Activated T-cell treated with anti-CD3 and anti-CD28 coated beads for 1 hour (primary cell): ENCODE data around the gene CFAP47.
"Not testable (repeated sequence)": the region's sequence is repeated elsewhere in the genome, so short reads cannot be mapped to it uniquely, and the experiment has no call there.

ENCODE experiments used
- DNase-seq: peaks from one replicate; pipeline ENCODE4 v3.0.0-alpha.2; 2020; ENCODE audit warnings: low read depth

Gene CFAP47, protein sequence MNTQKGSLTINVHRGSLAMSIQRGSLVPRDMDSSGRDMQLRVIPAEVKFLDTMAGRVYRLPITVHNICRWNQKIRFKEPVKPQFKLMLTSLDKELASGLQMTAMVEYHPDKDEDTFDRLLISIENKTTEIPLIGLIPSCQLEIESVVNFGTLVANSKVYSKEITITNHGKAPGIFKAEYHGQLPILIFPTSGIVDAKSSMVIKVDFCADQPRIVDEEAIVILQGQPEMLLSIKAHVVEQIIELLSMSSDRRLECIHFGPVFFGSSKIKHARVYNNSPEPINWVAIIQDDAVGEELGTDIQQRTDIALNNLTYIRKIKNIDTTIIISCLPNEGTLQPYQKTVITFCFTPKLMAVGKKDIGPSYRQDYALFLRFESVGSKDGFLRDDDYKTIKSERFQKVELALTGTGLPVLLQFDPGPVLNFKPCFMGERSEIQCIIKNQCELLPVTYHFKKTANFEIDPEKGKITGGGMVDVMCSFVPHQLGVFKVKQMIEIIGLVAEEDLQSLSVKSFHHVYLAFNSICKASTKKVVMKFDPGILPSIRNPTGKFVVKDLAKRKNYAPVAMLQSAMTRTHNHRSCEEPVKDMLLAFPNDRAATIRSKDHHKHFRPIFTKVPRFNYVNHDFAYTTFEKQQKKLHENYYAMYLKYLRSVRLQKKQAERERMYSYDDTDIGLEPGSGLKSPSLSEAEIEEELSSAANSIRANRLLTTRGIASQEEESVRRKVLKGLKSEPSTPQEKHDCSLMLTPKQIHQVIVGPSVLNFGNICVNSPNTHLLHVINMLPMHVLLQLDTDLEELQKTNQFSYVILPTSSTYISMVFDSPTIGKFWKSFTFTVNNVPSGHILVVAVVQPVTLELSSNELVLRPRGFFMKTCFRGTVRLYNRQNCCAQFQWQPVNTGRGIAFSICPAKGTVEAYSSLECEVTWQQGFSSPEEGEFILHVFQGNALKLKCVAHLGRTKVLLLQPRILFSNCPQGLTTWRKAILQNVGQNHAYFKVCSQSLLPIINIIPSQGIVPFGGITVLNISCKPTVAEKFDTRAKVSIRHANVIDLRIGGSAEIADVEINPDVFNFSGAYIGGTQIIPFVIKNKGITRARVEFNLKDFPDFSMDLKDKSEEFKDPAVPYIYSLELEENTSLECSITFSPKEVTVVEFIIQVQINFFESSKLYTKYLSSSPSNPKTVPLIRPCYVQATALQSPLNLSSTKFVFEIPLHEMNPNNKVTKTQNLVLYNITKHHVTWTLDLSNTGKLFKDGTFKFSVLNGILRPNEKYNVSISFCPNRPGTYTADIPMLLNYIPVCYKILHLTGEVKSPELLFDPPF (N-terminal part only)

DNA sequence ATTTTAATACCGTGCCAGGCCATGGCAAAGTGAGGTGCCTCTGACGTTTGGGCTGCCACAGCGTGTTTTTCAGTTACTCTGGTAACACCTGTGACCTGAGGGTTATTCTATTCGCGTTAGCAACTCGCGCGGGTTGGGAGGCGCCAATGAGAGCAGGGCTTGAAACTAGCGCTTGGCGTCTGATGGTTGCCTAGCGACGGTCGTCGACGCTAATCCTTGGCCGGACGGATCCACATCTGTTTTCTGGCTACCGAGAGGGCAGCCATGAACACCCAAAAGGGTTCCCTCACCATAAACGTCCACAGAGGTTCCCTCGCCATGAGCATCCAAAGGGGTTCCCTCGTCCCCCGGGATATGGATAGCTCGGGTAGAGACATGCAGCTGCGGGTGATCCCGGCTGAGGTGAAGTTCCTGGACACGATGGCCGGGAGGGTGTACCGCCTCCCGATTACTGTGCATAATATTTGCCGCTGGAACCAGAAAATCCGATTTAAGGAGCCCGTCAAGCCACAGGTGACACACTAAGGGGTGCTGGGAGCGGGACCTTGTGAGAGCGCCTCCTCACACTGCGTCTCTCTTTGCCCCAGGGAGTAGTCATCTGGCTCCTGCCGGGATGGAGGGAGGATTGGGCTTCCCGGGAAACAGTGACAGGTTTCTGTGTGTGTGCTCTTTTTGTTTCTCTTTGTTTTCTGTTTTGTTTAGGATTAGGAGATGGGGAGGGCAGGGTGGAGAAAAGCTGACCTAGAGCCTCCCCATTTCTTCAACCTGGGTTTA lies at the start of gene CFAP47:
Gene CFAP47 (plus strand): TSS at position 199 of the 774 bp plus-strand sequence. CDS start 66 bp downstream, at position 265.
- no peak for DNase-seq

DNA sequence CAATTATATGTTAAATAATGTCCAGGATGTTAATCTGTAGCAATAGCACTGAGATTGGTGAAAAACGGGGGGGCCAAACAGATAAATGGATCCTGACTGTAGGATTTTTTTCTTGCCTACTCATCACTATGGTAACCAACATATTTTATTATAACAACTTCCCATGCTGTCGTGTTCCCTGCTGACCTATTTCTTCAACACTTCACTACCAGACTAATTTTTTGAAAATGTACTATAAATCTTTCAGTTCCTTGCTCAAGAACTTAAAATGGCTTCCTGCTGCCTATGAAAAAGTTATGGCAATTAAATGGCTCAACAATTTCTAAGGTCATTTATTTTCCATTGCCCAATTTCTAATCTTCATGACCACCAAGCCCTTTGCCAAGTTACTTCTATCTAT lies 38.9 kb upstream of the CFAP47 start:
- DNase-seq = no peak

DNA sequence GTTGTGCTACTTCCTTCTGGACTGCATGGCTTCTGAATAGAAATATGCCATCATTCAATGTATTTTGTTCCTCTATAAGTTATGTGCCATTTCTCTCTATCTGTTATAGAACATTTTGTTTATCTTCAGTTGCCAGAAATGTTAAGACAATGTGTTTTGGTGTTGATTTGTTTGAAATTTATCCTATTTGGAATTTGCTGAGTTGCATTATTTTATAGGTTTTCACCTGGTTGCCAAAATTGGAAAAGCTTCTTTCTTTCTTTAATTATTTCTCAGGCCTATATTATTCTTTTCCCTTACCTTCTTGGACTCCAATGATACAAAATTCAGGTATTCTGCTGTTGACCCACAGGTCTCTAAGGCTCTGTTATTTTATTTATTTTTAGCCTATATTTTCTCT lies 33.4 kb upstream of the CFAP47 start:
- DNase-seq = no peak

DNA sequence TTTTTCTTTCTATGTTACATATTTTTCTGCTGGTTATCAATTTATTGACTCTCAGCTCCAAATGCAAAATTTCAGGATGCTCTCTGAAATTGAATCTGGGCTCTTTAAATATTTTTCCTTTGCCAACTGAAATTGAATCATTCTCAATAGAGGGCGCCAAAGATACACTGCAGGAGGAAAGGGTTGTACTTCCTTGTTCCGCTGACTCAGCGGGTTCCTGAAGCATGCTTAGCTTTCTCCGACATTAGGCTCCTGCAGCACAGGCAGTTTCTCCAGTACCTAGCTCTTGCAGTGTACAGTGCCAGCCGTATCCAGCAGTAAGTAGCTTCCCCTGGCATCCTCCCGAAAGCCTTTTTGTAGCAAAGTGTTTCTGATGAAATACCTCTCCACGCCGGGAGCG lies 28.8 kb upstream of the CFAP47 start:
- no peak for DNase-seq

DNA sequence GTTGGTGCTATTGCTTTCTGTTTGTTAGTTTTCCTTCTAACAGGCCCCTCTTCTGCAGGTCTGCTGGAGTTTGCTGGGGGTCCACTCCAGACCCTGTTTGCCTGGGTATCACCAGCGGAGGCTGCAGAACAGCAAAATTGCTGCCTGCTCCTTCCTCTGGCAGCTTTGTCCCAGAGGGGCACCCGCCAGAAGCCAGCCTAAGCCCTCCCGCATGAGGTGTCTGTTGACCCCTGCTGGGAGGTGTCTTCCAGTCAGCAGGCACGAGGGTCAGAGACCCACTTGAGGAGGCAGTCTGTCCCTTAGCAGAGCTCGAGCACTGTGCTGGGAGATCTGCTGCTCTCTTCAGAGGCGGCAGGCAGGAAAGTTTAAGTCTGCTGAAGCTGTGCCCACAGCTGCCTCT lies 67.3 kb downstream of the CFAP47 start:
- DNase-seq = not testable (repeated sequence)

DNA sequence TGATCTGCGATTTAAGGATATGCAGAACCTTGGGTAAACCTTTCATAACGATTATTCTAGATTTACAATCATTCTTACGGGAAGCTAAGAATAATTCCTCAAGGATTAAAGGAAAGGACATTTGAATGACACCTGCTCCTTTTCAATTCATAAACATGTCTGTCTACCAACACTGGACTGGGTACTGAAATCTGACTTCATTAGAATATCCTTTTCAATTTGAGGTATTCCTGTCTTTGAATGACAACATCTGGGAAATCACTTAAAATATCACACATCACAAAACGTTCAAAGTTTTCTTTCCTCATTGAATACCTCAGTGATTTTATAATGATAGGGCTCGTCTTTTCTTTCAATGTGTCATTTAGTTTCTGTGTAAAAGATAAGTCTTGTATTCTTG lies 87.7 kb downstream of the CFAP47 start:
- no peak for DNase-seq

DNA sequence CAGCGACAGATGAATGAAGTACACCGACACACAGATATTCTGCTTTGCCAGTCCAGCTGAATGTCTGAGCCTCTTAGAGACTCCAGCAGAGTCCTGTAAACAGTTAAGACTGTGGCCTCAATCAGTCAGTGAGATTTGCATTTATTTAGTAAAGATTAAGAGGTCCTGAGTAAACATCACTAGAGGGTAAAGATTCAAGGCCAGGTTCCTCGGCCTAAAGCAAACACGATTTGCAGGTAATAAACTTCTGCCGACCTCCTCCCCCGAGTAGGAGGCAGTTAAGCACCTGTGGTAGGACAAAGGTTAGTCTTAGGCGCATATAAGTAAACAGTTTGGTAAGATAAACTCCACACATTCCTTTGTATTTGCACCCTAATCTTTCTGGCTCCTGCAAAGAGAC lies 99.6 kb downstream of the CFAP47 start:
- no peak for DNase-seq

DNA sequence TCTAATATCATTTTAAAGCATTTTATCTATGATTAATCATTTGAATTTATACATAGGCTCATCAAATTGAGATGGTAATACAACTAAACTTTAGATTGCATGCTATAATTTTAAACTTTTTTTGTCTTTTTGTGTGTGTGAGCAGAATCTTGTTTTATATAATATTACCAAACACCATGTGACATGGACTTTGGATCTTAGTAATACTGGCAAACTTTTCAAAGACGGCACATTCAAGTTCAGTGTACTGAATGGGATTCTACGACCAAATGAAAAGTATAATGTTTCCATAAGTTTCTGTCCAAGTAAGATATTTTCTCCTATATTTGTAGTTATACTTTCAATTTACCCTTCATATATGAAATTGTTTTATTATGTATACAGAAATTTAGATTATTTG lies 116.0 kb downstream of the CFAP47 start:
- no peak for DNase-seq

DNA sequence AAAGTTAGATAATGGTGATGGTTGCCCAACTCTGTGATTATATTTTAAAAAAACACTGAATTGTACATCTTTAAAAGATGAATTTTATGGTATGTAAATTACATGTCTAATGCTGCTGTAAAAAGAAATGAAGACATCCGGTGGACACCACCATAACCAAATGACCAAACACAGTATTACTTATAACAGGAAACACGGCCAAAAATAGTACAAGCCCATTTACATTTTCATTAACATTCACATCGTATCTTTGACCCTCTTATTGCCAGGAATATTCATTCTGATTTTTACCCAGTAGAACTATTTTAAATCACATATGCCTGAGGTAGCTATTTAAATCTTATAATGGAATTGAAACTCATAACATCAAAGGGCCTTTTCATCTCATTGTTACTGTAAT lies 143.2 kb downstream of the CFAP47 start:
- DNase-seq = no peak

DNA sequence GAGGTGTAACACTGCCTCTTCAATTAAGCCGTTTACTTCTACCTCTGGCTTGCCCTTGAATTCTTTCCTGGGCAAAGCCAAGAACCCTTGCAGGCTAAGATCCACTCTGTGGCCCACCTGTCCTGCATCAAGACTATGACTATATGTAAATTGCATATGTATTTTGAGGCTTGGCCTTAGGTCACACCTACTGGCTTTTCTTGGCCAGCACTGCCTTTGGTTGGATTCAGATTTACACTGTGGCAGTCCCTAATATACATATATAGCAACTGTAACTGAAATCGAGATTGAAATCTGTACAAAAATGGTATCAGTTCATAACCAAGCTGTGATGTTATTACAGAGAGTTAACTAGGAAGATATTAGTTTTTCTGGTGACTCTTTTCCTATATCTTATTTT lies 151.5 kb downstream of the CFAP47 start:
- DNase-seq = no peak

DNA sequence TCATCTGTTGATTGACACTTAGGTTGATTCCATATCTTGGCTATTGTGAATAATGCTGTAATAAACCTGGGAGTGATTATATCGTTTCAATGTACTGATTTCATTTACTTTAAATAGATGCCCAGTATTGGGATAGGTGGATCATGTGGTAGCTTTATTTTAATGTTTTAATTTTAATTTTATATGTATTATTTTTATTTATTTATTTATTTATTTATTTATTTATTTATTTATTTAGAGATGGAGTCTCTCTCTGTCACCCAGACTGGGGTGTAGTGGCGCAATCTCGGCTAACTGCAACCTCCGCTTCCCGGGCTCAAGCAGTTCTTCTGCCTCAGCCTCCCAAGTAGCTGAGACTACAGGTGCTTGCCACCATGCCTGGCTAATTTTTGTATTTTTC lies 155.5 kb downstream of the CFAP47 start:
- not testable (repeated sequence) for DNase-seq

DNA sequence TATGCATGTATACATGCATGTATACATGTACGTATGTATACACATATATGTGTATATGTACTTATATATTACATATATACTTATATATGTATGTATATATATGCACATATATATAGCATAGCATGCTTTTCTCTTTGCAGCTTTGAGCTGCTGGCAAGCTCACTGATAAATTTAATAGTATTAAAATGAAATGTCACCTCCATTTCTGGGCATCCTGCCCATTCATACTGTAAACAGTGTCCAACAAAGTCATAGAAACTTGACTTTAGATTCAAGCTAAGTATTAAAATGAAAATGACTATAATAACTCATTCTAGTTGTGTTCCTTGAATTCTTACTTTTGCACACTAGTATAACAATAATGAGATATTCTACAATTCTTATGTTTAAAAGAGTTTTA lies 163.7 kb downstream of the CFAP47 start:
- no peak for DNase-seq

DNA sequence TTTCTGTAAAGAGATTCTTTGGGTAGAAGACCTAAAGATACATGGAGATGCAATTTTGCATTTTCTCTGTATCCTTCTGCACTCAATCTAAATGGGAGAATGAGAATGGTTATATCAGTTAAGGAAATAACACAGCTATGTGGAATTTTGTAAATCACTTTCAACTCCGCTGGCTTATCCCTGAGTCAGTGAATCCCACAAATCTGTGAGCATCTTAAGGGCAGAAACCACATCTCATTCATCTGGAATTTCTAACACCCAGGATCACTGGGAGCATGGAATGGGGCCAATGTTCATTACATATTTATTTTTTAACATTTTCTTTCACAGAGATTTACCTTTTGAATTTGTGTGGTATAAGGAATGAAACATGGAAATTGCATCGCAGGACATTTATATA lies 167.8 kb downstream of the CFAP47 start:
- no peak for DNase-seq

DNA sequence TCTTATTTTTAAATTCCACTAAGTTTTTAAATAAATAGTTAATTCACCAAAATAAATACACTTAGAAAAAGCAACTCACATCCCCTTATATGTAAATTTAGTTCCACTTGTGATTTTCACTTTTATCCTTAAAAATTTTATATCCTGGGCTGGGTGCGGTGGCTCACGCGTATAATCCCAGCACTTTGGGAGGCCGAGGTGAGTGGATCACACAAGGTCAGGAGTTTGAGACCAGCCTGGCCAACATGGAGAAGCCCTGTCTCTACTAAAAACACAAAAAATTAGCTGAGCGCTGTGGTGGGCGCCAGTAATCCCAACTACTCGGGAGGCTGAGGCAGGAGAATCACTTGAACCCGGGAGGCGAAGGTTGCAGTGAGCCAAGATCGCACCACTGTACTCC lies 169.4 kb downstream of the CFAP47 start:
- not testable (repeated sequence) for DNase-seq

DNA sequence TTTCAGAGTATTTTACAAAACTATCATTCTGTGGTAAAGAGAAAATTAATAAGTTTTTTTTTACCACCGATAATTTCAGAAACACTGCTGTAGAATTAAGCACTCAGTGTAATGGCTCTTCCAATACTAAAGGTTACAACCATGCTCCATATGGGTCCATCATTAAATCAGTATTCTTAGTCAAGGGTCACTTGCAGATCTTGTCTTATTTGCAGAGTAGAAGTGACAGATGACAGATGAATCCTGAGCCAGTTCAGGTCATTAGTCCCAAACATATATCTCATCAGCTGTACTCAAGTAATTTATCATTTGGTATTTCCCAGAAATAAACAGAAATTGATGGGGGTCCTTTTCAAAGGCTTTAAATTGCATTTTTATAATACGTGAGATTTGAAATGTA lies 182.9 kb downstream of the CFAP47 start:
- no peak for DNase-seq

DNA sequence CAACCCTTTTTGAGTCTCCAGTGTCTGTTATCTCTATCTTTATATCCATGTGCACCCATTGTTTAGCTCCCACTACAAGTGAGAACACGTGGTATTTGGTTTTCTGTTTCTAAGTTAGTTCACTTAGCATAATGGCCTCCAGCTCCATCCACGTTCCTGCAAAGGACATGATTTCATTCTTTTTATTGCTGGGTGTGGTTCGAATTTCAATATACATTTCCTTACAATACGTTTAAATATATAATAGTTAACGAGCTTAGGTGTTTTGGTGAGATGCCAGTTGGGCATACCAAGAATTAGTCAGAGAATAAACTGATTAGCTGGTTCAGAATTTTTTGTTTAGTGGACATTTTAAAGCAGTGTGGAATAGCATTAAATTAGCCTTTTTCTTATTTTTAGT lies 196.7 kb downstream of the CFAP47 start:
- no peak for DNase-seq

DNA sequence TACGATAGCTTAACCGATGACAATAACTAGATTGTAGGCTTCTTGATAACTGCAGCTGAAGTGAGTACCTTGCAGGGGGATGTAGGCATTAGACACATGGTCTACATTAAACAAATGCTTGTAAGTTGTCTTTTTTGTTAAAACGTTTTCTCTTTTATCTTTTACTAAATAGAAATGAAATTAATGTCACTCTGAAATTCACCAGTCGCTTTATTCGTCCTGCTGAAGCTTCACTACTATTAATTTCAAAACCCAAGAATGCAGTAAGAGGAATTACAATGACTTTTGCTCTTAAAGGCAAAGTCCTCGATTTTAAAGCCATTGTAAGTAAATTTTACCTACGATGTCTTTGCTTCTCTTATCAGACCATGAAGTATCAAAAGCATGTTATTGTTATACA lies 239.7 kb downstream of the CFAP47 start:
- no peak for DNase-seq

DNA sequence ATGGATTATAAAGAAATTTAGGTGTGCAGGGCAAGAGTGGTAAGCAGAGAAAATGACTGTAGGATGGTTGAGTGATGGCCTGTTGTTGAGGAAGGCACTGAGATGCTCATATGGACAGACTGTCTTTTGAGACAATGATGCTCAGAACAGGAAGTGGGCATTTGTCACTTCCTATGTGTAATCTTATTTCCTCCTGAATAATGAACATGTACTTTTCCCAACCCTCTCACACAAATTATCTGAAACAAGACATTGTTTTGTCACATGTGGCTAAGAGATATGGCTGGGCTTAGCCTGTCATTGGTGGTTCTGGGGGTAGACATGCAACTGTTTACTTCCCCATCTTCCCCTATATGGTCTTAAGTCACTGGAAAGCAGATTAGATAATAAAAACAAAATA lies 240.5 kb downstream of the CFAP47 start:
- no peak for DNase-seq

DNA sequence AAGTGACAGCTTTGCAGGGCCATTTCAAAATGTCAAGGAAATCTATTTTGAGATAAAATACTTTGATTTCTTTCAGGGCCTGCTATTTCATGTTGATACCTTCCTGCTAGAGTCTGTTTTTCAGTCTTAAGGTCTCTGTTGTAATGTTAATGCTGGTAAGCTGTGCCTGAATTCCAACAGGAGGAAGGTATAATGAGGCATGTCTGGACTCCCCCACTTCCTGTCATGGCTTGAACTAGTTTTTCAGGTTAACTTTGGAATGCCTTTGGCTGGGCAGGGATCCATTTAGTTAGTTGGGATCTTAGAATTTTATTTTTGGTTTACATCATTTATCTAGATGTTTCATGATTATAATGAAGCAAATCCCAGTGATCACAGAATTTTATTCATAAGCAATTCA lies 279.0 kb downstream of the CFAP47 start:
- DNase-seq = no peak

DNA sequence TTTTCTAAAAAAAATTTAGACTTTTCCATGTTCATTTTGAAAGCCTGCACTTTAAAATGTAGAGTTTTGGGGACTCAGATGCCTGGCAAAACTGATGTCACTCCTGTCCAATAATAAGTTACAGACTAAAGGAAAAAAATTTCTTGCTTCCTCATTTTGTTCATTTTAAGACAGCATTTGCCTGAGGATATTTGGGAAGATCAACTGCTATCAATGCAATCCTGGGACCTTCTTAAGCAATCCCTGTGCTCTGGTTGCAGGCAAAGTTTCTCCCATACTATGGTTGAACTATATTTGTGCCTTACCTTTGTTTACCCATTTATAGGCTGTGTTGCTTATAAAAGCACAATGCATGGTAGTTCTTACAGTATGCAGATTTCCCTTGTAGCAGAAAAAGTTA lies 280.4 kb downstream of the CFAP47 start:
- no peak for DNase-seq

DNA sequence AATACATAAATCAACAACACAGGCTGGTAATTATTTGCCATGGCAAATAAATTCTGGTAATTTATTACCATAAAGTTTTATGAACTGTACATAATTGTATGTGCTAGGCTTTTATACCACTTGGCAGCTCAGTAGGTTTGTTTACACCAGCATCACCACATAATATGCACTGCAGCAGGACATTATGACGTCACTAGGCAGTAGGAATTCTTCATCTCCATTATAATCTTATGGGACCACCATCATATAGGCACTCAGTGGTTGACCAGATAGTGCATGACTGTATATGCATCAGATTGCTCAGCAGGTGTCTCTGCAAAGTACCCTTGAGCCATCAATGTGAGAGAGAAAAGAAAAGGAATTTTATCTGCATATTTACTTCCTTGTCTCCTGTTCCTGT lies 295.4 kb downstream of the CFAP47 start:
- no peak for DNase-seq

DNA sequence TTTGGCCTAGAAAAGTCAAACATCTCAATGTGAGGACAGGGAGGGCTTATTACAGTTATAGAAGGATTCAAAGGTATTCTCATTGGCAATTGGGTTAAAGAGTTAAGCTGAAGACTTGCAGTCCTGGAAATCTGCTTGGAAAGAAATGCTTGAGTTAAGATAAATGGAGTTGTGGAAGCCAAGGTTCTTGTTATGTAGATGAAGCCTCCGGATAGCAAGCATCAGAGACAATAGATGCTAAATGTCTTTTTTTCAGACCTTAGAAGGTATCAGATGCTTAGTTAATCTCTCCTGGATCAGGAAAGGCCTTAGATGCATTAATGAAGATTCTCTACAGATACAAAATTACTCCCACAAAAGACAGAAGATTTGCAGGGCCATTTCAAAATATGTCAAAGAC lies 299.3 kb downstream of the CFAP47 start:
- no peak for DNase-seq
